Kidney epithelial cell (primary cell): ENCODE data around the gene TTC13. TPM values are rescaled to one million over a fixed set of nuclear protein-coding genes. Genes with fewer than 3 reads are reported as not detected.
"Not testable (repeated sequence)": the region's sequence is repeated elsewhere in the genome, so short reads cannot be mapped to it uniquely, and the experiment has no call there.

Source experiments
- DNase-seq: peaks from one replicate; pipeline ENCODE4 v3.0.0-alpha.2; 2010; ENCODE audit warnings: low read depth
- H3K27me3 ChIP-seq: 2 replicates; pipeline ENCODE4 v1.6.0; 2011; ENCODE audit warnings: low read length; ENCODE audit not compliant: control insufficient read depth, insufficient read depth
- H3K36me3 ChIP-seq: 2 replicates; pipeline ENCODE4 v1.5.1; 2011; ENCODE audit warnings: low read length; ENCODE audit not compliant: control insufficient read depth, insufficient read depth
- H3K4me3 ChIP-seq: 2 replicates; pipeline ENCODE4 v1.5.1; 2011; ENCODE audit warnings: low read depth, mild to moderate bottlenecking, control low read depth, low read length
- CTCF ChIP-seq: IDR thresholded peaks from 2 replicates; pipeline ENCODE4 v1.5.1; 2011; ENCODE audit warnings: mild to moderate bottlenecking, moderate library complexity, low read length, control low read depth, inconsistent platforms; ENCODE audit not compliant: insufficient read depth, poor library complexity, severe bottlenecking
- total RNA-seq: library from RNA; depleted of rRNA; stranded (reverse); fragments of >200 nt; gene quantifications from 2 replicates; pipeline ENCODE4 v1.2.3, GENCODE V29; 2015

Gene TTC13
- total RNA-seq, 1 donor from 2014 or later, result 8.3 TPM

- Histone ChIP-seq H3K4me3 (no peak overlapping the region), H3K27me3 (no peaks in the 10 kb centered on the region), H3K36me3 (peaks cover 1% of the 10 kb centered on the region)
- no peak for TF ChIP-seq CTCF
- DNase-seq, result no peak
Measured at GRCh38 chr1:231000201-231000600, 21.5 kb upstream of the TTC13 start.

GRCh38 chr1:230994860-230995259, 16.2 kb upstream of the TTC13 start:
- Histone ChIP-seq H3K4me3 (no peak overlapping the region), H3K36me3 (peaks cover 4% of the 10 kb centered on the region), H3K27me3 (no peaks in the 10 kb centered on the region)
- TF ChIP-seq CTCF, result no peak
- DNase-seq, result no peak

- TF ChIP-seq CTCF, result no peak
- no peak for DNase-seq
- H3K4me3 ChIP-seq, result no peak overlapping the region
- H3K27me3 ChIP-seq, result no peaks in the 10 kb centered on the region
- peaks cover 3% of the 10 kb centered on the region for H3K36me3 ChIP-seq
Measured at GRCh38 chr1:230992100-230992774, 13.6 kb upstream of the TTC13 start.

- no peak for TF ChIP-seq CTCF
- H3K36me3 ChIP-seq, result peaks cover 3% of the 10 kb centered on the region
- no peak for DNase-seq
Measured at GRCh38 chr1:230987448-230987847, 8.8 kb upstream of the TTC13 start.

GRCh38 chr1:230986976-230987375, 8.3 kb upstream of the TTC13 start:
- Histone ChIP-seq H3K27me3 (no peaks in the 10 kb centered on the region), H3K36me3 (peaks cover 3% of the 10 kb centered on the region), H3K4me3 (no peak overlapping the region)
- no peak for DNase-seq
- TF ChIP-seq CTCF, result no peak

More at GRCh38 chr1:230987448-230987847, 8.8 kb upstream of the TTC13 start:
- Histone ChIP-seq H3K4me3 (no peak overlapping the region), H3K27me3 (no peaks in the 10 kb centered on the region)

GRCh38 chr1:230985711-230986110, 7.0 kb upstream of the TTC13 start:
- Histone ChIP-seq H3K36me3 (no peaks in the 10 kb centered on the region), H3K27me3 (no peaks in the 10 kb centered on the region), H3K4me3 (no peak overlapping the region)
- TF ChIP-seq CTCF, result no peak
- DNase-seq, result no peak

- H3K4me3 ChIP-seq, DNase-seq, H3K27me3 ChIP-seq, H3K36me3 ChIP-seq: not testable (repeated sequence)
Measured at GRCh38 chr1:230984622-230985515, 6.2 kb upstream of the TTC13 start.
